Right atrium auricular region (tissue), 2 donors: ENCODE measurements around the gene SMIM41. TPM values are rescaled to one million over a fixed set of nuclear protein-coding genes. Genes with fewer than 3 reads are reported as not detected.

Experiments used
- DNase-seq: peaks from one replicate; pipeline ENCODE4 v3.0.0-alpha.2; 2019; ENCODE audit warnings: low spot score
- H3K27ac ChIP-seq, 2 donors: fragments of 200-600 bp; sonication (generic); 1 replicate in 1 of 2; 2 replicates in 1 of 2; pipeline ENCODE4 v1.5.1; 2016 to 2019
- H3K27me3 ChIP-seq, 2 donors: fragments of 200-600 bp; sonication (generic); one replicate each; pipeline versions ENCODE4 v1.5.1 to v1.6.0; 2017 to 2019
- H3K36me3 ChIP-seq: fragments of 200-600 bp; sonication (generic); one replicate; pipeline ENCODE4 v1.5.1; 2016
- H3K4me1 ChIP-seq, 2 donors: fragments of 200-600 bp; sonication (generic); one replicate each; pipeline versions ENCODE4 v1.5.1 to v1.6.0; 2017 to 2019
- H3K4me3 ChIP-seq, 2 donors: fragments of 200-600 bp; sonication (generic); 1 replicate in 1 of 2; 2 replicates in 1 of 2; pipeline ENCODE4 v1.5.1; 2017 to 2019; ENCODE audit warnings: mild to moderate bottlenecking in 1 of 2, moderate library complexity in 1 of 2
- H3K9me3 ChIP-seq, 2 donors: fragments of 200-600 bp; sonication (generic); one replicate each; pipeline ENCODE4 v1.5.1; 2019
- total RNA-seq, 2 donors: library from RNA; depleted of rRNA; stranded (reverse); fragments of >200 nt; gene quantifications; one replicate each; pipeline ENCODE4 v1.1.0, GENCODE V29; 2016
- TF ChIP-seq, protein P1 (sequence below), 2 donors: fragments of 200-600 bp; sonication (generic); IDR thresholded peaks; one replicate each; pipeline ENCODE4 v1.5.1; 2019; ENCODE audit warnings: antibody characterized with exemption in 2 of 2

Gene SMIM41
- total RNA-seq, 2 donors from 2014 or later, result 0.44 to 3.2 TPM

DNA sequence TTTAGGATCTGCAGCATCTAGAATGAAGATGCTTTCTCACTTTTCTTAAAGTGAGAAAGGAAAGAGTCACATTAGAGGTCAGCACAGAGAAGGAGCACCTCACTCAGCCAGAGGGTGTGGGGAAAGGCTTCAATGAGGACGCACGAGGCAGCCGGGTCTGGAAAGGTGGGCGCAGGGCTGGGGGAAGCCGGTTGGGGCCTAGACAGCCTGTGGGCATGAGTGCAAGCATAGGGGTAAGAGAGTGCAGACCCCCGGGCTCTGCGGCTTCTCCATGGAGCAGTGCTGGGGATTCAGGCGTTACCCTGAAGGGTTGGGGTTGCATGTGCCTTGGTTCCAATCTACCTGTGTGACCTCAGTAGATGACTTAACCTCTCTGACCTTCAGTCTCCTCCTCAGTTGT is 62.4 kb downstream of the SMIM41 start:
- Histone ChIP-seq H3K27me3 (no peaks in the 10 kb centered on the region), H3K9me3 (no peaks in the 10 kb centered on the region), H3K4me1 (peaks cover 0 to 6% of the 10 kb centered on the region in 2 donors), H3K27ac (no peak overlapping the region), H3K36me3 (no peaks in the 10 kb centered on the region), H3K4me3 (no peak overlapping the region)
- DNase-seq, result no peak
- TF ChIP-seq, protein P1, sequence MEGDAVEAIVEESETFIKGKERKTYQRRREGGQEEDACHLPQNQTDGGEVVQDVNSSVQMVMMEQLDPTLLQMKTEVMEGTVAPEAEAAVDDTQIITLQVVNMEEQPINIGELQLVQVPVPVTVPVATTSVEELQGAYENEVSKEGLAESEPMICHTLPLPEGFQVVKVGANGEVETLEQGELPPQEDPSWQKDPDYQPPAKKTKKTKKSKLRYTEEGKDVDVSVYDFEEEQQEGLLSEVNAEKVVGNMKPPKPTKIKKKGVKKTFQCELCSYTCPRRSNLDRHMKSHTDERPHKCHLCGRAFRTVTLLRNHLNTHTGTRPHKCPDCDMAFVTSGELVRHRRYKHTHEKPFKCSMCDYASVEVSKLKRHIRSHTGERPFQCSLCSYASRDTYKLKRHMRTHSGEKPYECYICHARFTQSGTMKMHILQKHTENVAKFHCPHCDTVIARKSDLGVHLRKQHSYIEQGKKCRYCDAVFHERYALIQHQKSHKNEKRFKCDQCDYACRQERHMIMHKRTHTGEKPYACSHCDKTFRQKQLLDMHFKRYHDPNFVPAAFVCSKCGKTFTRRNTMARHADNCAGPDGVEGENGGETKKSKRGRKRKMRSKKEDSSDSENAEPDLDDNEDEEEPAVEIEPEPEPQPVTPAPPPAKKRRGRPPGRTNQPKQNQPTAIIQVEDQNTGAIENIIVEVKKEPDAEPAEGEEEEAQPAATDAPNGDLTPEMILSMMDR (IDR thresholded peaks at IDR 0.05), result no peak

DNA sequence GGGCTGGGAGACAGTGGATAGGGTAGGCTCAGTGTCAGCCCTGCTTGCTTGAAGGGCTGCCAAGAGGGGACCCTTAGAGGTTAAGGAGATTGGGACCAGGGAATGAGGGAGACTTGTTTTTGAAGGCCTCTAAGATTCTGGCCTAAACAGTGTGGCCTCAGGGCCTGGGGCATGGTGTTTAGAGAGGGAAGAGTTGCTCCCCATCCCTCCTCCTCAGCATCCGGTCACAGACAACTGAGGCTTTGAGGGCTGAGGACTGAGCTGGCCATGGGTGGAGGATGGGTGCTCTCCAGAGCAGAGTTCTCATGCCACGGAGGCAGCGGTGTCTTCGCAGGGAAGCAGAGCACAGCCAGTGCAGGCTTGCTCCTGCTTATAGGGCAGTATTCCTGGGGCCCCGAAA is 62.9 kb downstream of the SMIM41 start:
- no peak for DNase-seq
- Histone ChIP-seq H3K36me3 (no peaks in the 10 kb centered on the region), H3K4me1 (peaks cover 0 to 12% of the 10 kb centered on the region in 2 donors), H3K27ac (no peak overlapping the region), H3K27me3 (no peaks in the 10 kb centered on the region), H3K4me3 (no peak overlapping the region), H3K9me3 (no peaks in the 10 kb centered on the region)
- TF ChIP-seq, protein P1 (IDR thresholded peaks at IDR 0.05), result no peak

DNA sequence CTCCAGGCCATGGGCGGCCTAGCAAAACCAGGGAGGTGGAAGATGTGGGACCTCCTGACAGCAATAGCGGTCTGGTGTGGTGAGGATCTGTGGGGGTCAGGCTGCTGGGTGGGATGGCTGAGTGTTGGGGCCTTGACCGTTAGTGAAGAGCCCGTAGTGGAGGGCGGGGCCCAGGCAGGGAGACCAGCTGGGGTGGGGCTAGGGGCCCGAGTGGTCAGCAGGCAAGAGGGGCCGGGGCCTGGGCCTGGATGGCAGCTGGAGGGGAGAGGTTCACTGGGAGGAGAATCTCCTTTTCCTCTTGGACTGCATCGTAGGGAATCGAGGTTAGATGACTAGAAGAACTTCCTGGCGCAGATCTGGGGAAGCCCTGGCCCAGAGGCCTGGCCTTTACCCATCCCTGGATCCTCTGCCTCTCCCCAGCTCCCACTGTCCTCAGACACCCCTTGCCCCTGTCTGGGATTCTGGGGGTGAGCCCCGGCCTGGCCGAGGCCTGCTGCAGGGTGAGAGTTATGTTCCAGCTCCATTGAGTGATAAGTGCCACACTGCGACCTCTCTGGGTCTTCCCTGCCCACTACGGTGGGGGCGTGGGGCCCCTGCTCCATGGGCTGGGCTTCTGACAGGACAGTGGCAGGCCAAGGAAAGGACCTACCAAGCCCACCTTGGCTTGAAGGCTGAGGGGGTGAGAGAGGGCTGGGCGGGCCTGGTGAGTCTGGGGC is 65.2 kb downstream of the SMIM41 start:
- TF ChIP-seq, protein P1 (IDR thresholded peaks at IDR 0.05), result no peak
- Histone ChIP-seq H3K4me1 (peaks cover 0 to 34% of the 10 kb centered on the region in 2 donors), H3K27ac (no peak overlapping the region), H3K9me3 (no peaks in the 10 kb centered on the region), H3K36me3 (no peaks in the 10 kb centered on the region), H3K27me3 (no peaks in the 10 kb centered on the region), H3K4me3 (no peak overlapping the region)
- DNase-seq, result no peak

DNA sequence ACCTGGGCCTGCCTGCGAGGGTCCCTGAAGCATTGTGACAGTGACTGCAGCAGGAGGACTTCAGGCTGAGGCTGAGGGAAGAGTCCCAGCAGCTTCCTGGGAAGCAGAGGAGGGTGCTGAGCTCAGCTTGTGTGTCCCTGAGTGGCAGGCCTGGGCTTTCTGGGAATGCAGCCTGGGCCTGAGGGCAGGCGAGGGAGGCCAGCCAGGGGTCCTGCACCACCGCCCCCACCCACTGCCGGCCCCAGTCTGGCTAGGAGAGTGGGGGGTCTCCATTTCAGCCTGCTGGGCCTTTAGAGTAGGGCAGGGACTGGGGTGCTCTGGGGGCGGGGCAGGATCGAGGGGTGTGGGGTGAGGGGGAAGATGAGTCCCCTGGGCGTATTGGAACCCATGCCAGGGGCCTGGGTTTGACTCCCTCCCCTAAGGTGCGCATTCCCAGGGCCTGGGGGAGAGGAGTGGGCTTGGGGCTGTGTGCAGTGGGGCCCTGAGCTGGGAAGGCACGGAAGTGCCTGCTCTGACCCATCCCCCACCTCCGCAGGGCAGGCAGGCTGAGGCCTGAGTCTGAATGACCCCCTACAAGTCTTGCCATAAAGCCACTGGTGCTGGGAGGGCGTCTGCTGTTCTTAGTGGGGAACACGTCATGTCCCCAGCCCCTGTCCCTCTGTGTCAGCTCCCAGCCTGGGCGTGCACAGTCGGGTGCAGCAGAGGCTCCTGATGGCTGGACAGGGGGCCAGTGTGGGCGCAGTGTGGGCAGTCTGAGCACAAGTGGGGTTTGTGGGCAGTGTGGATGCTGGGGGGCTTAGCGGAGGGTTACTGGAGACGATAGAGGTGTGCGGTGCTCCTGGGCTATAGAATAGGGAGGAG is 66.0 kb downstream of the SMIM41 start:
- Histone ChIP-seq H3K4me1 (peaks cover 0 to 42% of the 10 kb centered on the region in 2 donors), H3K36me3 (no peaks in the 10 kb centered on the region), H3K27me3 (no peaks in the 10 kb centered on the region), H3K27ac (no peak overlapping the region), H3K4me3 (no peak overlapping the region), H3K9me3 (no peaks in the 10 kb centered on the region)
- TF ChIP-seq, protein P1 (IDR thresholded peaks at IDR 0.05), result no peak
- no peak for DNase-seq

DNA sequence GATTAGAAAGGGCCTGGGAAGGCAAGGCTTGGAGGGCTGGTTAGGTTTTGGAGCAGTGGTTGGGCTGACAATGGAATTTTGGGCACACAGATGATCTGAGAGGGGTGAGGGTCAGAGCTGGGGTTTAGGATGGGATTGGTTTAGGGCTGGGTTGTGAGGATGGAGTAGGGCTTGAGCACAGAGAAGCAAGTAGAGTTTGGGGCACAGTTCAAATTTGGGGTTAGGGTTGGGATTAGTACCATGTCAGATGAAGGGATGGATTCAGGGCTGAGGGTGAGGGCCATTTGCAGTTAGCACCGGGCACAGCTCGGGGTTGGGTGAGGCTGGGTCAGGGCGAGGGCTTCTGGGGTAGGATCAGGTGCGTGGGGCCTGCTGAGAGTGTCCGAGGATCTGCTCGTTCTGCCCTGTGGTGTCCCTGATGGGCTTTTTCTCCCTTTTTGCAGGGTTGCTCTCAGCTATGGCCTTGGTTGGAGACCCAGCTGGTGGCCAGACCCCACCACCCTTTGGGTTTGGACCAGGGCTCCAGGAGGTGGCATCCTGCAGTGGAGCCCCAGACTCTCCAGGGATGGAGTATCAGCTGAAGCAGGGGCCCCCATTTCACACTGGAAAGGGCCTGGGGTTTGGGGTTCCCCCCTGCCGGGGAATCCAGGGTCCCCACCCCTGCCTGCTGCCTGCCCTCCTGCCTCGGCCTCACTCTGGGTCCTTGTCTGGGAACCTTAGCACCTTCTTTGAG is 66.8 kb downstream of the SMIM41 start:
- TF ChIP-seq, protein P1 (IDR thresholded peaks at IDR 0.05), result no peak
- Histone ChIP-seq H3K36me3 (no peaks in the 10 kb centered on the region), H3K4me1 (peaks cover 0 to 42% of the 10 kb centered on the region in 2 donors)

More for the DNA sequence above, 66.8 kb downstream of the SMIM41 start:
- DNase-seq, result no peak
- no peaks in the 10 kb centered on the region for H3K27me3 ChIP-seq
- peak overlapping the region; percentile 75 to 82 for H3K27ac ChIP-seq
- H3K9me3 ChIP-seq, result no peaks in the 10 kb centered on the region
- no peak overlapping the region for H3K4me3 ChIP-seq
